ENCODE results near the gene FARS2.

- TF ChIP-seq CTCF (IDR thresholded peaks at IDR 0.05) (no peak), EZH2 (IDR thresholded peaks at IDR 0.05; ENCODE audit: borderline replicate concordance, insufficient read depth, low read depth, low read length, poor library complexity, severe bottlenecking) (no peak)
These were observed 8.9 kb downstream of the FARS2 start for GRCh38 chr6:5270093-5270680.
